ENCODE data around the gene SLC25A26.

DNA sequence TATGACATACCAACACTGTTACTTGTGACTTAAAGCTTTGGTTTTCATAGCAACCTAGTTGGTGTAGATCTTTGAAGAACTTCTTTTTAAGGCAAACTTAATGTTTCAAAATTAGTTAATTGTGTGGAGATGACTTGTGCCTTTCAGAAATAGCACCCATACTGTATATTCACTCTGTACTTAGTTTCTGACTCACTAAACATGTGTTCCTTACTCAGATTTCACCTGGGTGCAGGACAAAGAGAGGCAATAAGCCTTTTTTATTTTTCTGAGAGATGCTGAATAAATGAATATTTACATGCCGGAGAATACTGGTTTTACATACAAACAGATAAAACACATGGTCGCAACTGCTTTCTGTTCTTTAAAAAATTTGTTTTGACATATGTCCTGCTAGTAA lies 44.8 kb downstream of the SLC25A26 start:
- TF ChIP-seq CTCF (IDR thresholded peaks at IDR 0.05) (no peak), POLR2A (IDR thresholded peaks at IDR 0.05) (no peak)
